IMR-90 (cell line): ENCODE results near the gene ANTXRL. TPM values are rescaled to one million over a fixed set of nuclear protein-coding genes. Genes with fewer than 3 reads are reported as not detected.
"Not testable (repeated sequence)": the region's sequence is repeated elsewhere in the genome, so short reads cannot be mapped to it uniquely, and the experiment has no call there.

Experiments
- ATAC-seq: fragments of 200-7000 bp; cut with Tn5 transposase; 2 replicates; pipeline ENCODE4 v1.9.1; 2020; ENCODE audit warnings: low read depth, mild to moderate bottlenecking, moderate library complexity
- BruUV-seq: library from RNA; stranded (reverse); fragments of 400-500 nt; replicated peaks from 2 replicates; lab custom pipeline; 2021; lab: Mats Ljungman, UMichigan
- CTCF ChIA-PET: fragments of 300-600 bp; formaldehyde crosslinking; extraction: SDS; loops from one replicate; lab custom pipeline; 2021; ENCODE audit warnings: antibody characterized with exemption; lab: Yijun Ruan, JAX
- POLR2A ChIA-PET: fragments of 300-600 bp; sonication (Branson Sonifier 250); formaldehyde crosslinking; loops from one replicate; lab custom pipeline; 2022; ENCODE audit warnings: antibody characterized with exemption; ENCODE audit not compliant: unreplicated experiment; lab: Charles Lee
- DNase-seq: peaks from one replicate; pipeline ENCODE4 v3.0.0; 2013
- H2AFZ ChIP-seq: replicated peaks from 2 replicates; pipeline ENCODE3; 2013; ENCODE audit warnings: low read length, mild to moderate bottlenecking; ENCODE audit not compliant: poor library complexity
- H2AK5ac ChIP-seq: 2 replicates; pipeline ENCODE4 v1.6.1; 2013; ENCODE audit warnings: low read depth, low read length, inconsistent platforms
- H2AK9ac ChIP-seq: replicated peaks from 2 replicates; pipeline ENCODE3; 2013; ENCODE audit warnings: mild to moderate bottlenecking, low read depth, low read length, moderate library complexity; ENCODE audit not compliant: poor library complexity
- H2BK120ac ChIP-seq: 2 replicates; pipeline ENCODE4 v1.6.1; 2013; ENCODE audit warnings: low read depth, low read length, inconsistent platforms
- H2BK15ac ChIP-seq: 3 replicates; pipeline ENCODE4 v1.6.1; 2013; ENCODE audit warnings: low read depth, low read length, inconsistent platforms
- H2BK20ac ChIP-seq: 2 replicates; pipeline ENCODE4 v1.6.1; 2013; ENCODE audit warnings: low read depth, mild to moderate bottlenecking, inconsistent platforms, low read length, moderate library complexity
- H2BK5ac ChIP-seq: 2 replicates; pipeline ENCODE4 v1.6.1; 2013; ENCODE audit warnings: mild to moderate bottlenecking, low read depth, low read length, inconsistent platforms; ENCODE audit not compliant: poor library complexity, severe bottlenecking
- H3K14ac ChIP-seq: replicated peaks from 2 replicates; pipeline ENCODE4 v1.6.1; 2013; ENCODE audit warnings: low read depth, low read length, inconsistent platforms
- H3K18ac ChIP-seq: 2 replicates; pipeline ENCODE4 v1.6.1; 2013; ENCODE audit warnings: low read depth, low read length, control low read depth
- H3K23ac ChIP-seq: 2 replicates; pipeline ENCODE4 v1.6.1; 2013; ENCODE audit warnings: low read depth, low read length, inconsistent platforms
- H3K27ac ChIP-seq: 2 replicates; pipeline ENCODE4 v1.5.1; 2013; ENCODE audit warnings: mild to moderate bottlenecking, control low read depth, low read length; ENCODE audit not compliant: insufficient read depth
- H3K27me3 ChIP-seq: 2 replicates; pipeline ENCODE4 v1.6.1; 2013; ENCODE audit warnings: low read length; ENCODE audit not compliant: control insufficient read depth, insufficient read depth
- H3K36me3 ChIP-seq: 2 replicates; pipeline ENCODE4 v1.6.1; 2013; ENCODE audit warnings: low read length, mixed read lengths; ENCODE audit not compliant: control insufficient read depth, insufficient read depth
- H3K4ac ChIP-seq: 2 replicates; pipeline ENCODE4 v1.6.1; 2013; ENCODE audit warnings: low read depth, low read length, inconsistent platforms
- H3K4me1 ChIP-seq: 2 replicates; pipeline ENCODE4 v1.6.1; 2013; ENCODE audit warnings: low read length, mixed read lengths; ENCODE audit not compliant: control insufficient read depth, insufficient read depth
- H3K4me2 ChIP-seq: 2 replicates; pipeline ENCODE4 v1.6.1; 2013; ENCODE audit warnings: low read depth, mild to moderate bottlenecking, control low read depth, low read length, moderate library complexity
- H3K4me3 ChIP-seq: 2 replicates; pipeline ENCODE4 v1.5.1; 2013; ENCODE audit warnings: low read depth, mild to moderate bottlenecking, control low read depth, low read length, moderate library complexity; ENCODE audit not compliant: insufficient read depth
- H3K56ac ChIP-seq: 2 replicates; pipeline ENCODE4 v1.6.1; 2013; ENCODE audit warnings: low read length, inconsistent platforms; ENCODE audit not compliant: insufficient read depth; ENCODE audit errors: extremely low read depth
- H3K79me1 ChIP-seq, 2 experiments: 2 replicates each; pipeline ENCODE4 v1.6.1; 2013; ENCODE audit warnings: low read length in 2 of 2, inconsistent platforms in 1 of 2, low read depth in 1 of 2
- H3K9ac ChIP-seq: 2 replicates; pipeline ENCODE4 v1.6.1; 2013; ENCODE audit warnings: low read depth, low read length, control low read depth
- H3K9me1 ChIP-seq: 2 replicates; pipeline ENCODE4 v1.6.1; 2013; ENCODE audit warnings: low read length, inconsistent platforms; ENCODE audit not compliant: insufficient read depth
- H3K9me3 ChIP-seq: 2 replicates; pipeline ENCODE4 v1.6.1; 2013; ENCODE audit warnings: low read length; ENCODE audit not compliant: control insufficient read depth, insufficient read depth
- H4K20me1 ChIP-seq: 2 replicates; pipeline ENCODE4 v1.6.1; 2013; ENCODE audit warnings: low read length, inconsistent platforms; ENCODE audit not compliant: insufficient read depth
- H4K5ac ChIP-seq: 2 replicates; pipeline ENCODE4 v1.6.1; 2013; ENCODE audit warnings: mild to moderate bottlenecking, low read depth, low read length, control low read depth
- H4K8ac ChIP-seq, 2 experiments: 2 replicates each; pipeline ENCODE4 v1.6.1; 2013; ENCODE audit warnings: low read depth in 2 of 2, low read length in 2 of 2, control low read depth in 1 of 2, inconsistent platforms in 1 of 2
- H4K91ac ChIP-seq: 2 replicates; pipeline ENCODE4 v1.6.1; 2013; ENCODE audit warnings: low read depth, low read length, inconsistent platforms; ENCODE audit not compliant: insufficient read depth
- WGBS, 2 experiments: methylation state at CpG; one replicate each; pipeline versions ENCODE4 v1.1.5 to v1.1.7; 2013; ENCODE audit warnings: missing lambda C conversion rate in 2 of 2; ENCODE audit not compliant: insufficient read length in 1 of 2; ENCODE audit errors: extremely low coverage in 2 of 2; 5-methylcytosine and 5-hydroxymethylcytosine counted together
- dilution Hi-C: fragments of 300-500 bp; cut with HindIII; formaldehyde crosslinking; loops from one replicate; pipeline ENCODE4 v1.14.3; 2018; ENCODE audit warnings: low sequenced_read_pairs; ENCODE audit not compliant: unreplicated experiment
- in situ Hi-C: fragments of 300-500 bp; cut with MboI; formaldehyde crosslinking; loops from 3 replicates; pipeline ENCODE4 v1.14.3; 2019; ENCODE audit warnings: low sequenced_read_pairs, inconsistent platforms, mixed read lengths
- intact Hi-C: fragments of 100-400 bp; cut with micrococcal nuclease; formaldehyde crosslinking; loops from 2 replicates; pipeline ENCODE4 v1.10.0; 2022
- polyA plus RNA-seq, 3 experiments: library from polyadenylated mRNA; depleted of rRNA; stranded (reverse); fragments of >200 nt; gene quantifications; 2 replicates each; pipeline ENCODE4 v1.2.3, GENCODE V29; 2012; ENCODE audit warnings: low replicate concordance in 1 of 3
- total RNA-seq: library from RNA; depleted of rRNA; stranded (reverse); fragments of >200 nt; gene quantifications from 2 replicates; pipeline ENCODE4 v1.2.3, GENCODE V29; 2012

The ANTXRL gene
- total and polyA plus RNA-seq, 2 of the 4 experiments (the other 2 are of a cell fraction) = not detected

- H3K9ac ChIP-seq, H3K79me1 ChIP-seq, CTCF ChIA-PET, H2BK20ac ChIP-seq, BruUV-seq, H4K20me1 ChIP-seq, H2BK15ac ChIP-seq, H3K36me3 ChIP-seq, H3K4ac ChIP-seq, in situ Hi-C loops, H3K14ac ChIP-seq, H4K8ac ChIP-seq, H3K18ac ChIP-seq, DNase-seq, H3K23ac ChIP-seq, H3K27ac ChIP-seq, H2AK9ac ChIP-seq, H2BK5ac ChIP-seq, H3K9me1 ChIP-seq, H2AK5ac ChIP-seq, H3K4me3 ChIP-seq, intact Hi-C loops, H3K9me3 ChIP-seq, dilution Hi-C loops, H3K56ac ChIP-seq, H4K5ac ChIP-seq, H3K4me2 ChIP-seq, H3K4me1 ChIP-seq, H3K27me3 ChIP-seq, H4K91ac ChIP-seq, H2BK120ac ChIP-seq, POLR2A ChIA-PET, H2AFZ ChIP-seq: not testable (repeated sequence)
- WGBS, 2 experiments = no CpG with 5 or more reads among the region's 8 CpGs
- peak; percentile 82 for ATAC-seq
These were observed 91.3 kb downstream of the ANTXRL start for GRCh38 chr10:46378108-46378507.

GRCh38 chr10:46379233-46379848 lies 92.5 kb downstream of the ANTXRL start:
- H3K79me1 ChIP-seq, H2BK120ac ChIP-seq, H4K8ac ChIP-seq, H2AK5ac ChIP-seq, H4K5ac ChIP-seq, H3K56ac ChIP-seq, H3K9ac ChIP-seq, DNase-seq, H3K23ac ChIP-seq, H3K27ac ChIP-seq, H3K14ac ChIP-seq, H2BK5ac ChIP-seq, H4K91ac ChIP-seq, H2AFZ ChIP-seq, POLR2A ChIA-PET, BruUV-seq, dilution Hi-C loops, H3K4me1 ChIP-seq, H3K4me3 ChIP-seq, in situ Hi-C loops, H2BK15ac ChIP-seq, H3K9me3 ChIP-seq, H3K36me3 ChIP-seq, H3K18ac ChIP-seq, H4K20me1 ChIP-seq, H3K27me3 ChIP-seq, CTCF ChIA-PET, H3K9me1 ChIP-seq, H2AK9ac ChIP-seq, H2BK20ac ChIP-seq, intact Hi-C loops, H3K4me2 ChIP-seq, H3K4ac ChIP-seq, ATAC-seq: not testable (repeated sequence)
- no CpG with 5 or more reads among the region's 5 CpGs for WGBS, 2 experiments
